Astrocyte (in vitro differentiated cells and primary cell): ENCODE measurements around the gene MIB2. TPM values are rescaled to one million over a fixed set of nuclear protein-coding genes. Genes with fewer than 3 reads are reported as not detected.
"Not testable (repeated sequence)": the region's sequence is repeated elsewhere in the genome, so short reads cannot be mapped to it uniquely, and the experiment has no call there.

ENCODE experiments used
- DNase-seq: peaks from one replicate; pipeline ENCODE4 v3.0.0-alpha.2; 2010; ENCODE audit warnings: low read depth
- FAIRE-seq: peaks from 2 replicates; lab custom pipeline; 2011; peaks lifted over from hg19 to GRCh38; lab: Jason Lieb, UNC
- H2AFZ ChIP-seq: 2 replicates; pipeline ENCODE4 v1.6.0; 2012; ENCODE audit warnings: low read depth, low read length, inconsistent platforms
- H3K27ac ChIP-seq: 2 replicates; pipeline ENCODE4 v1.5.1; 2011; ENCODE audit warnings: low read depth, low read length, inconsistent platforms
- H3K27me3 ChIP-seq: 2 replicates; pipeline ENCODE4 v1.6.0; 2011; ENCODE audit warnings: low read length, inconsistent platforms; ENCODE audit not compliant: insufficient read depth
- H3K36me3 ChIP-seq: 2 replicates; pipeline ENCODE4 v1.5.1; 2011; ENCODE audit warnings: low read length, inconsistent platforms; ENCODE audit not compliant: insufficient read depth
- H3K4me1 ChIP-seq: 2 replicates; pipeline ENCODE4 v1.5.1; 2011; ENCODE audit warnings: low read length, inconsistent platforms; ENCODE audit not compliant: insufficient read depth
- H3K4me2 ChIP-seq: 2 replicates; pipeline ENCODE4 v1.6.0; 2012; ENCODE audit warnings: low read length, inconsistent platforms
- H3K4me3 ChIP-seq: 2 replicates; pipeline ENCODE4 v1.5.1; 2011; ENCODE audit warnings: low read depth, mild to moderate bottlenecking, low read length, inconsistent platforms; ENCODE audit not compliant: insufficient read depth
- H3K79me2 ChIP-seq: 2 replicates; pipeline ENCODE4 v1.6.0; 2012; ENCODE audit warnings: mild to moderate bottlenecking, low read length, inconsistent platforms; ENCODE audit not compliant: insufficient read depth
- H3K9ac ChIP-seq: 2 replicates; pipeline ENCODE4 v1.6.0; 2012; ENCODE audit warnings: mild to moderate bottlenecking, low read length, inconsistent platforms
- H3K9me3 ChIP-seq: 2 replicates; pipeline ENCODE4 v1.5.1; 2012; ENCODE audit warnings: low read depth, mild to moderate bottlenecking, low read length, inconsistent platforms; ENCODE audit not compliant: insufficient read depth
- H4K20me1 ChIP-seq: 2 replicates; pipeline ENCODE4 v1.6.0; 2012; ENCODE audit warnings: low read length, inconsistent platforms; ENCODE audit not compliant: insufficient read depth
- H3K27ac Mint-ChIP-seq: one replicate; pipeline ENCODE4 v1.8.0; 2021; ENCODE audit warnings: mild to moderate bottlenecking, mixed read lengths; ENCODE audit not compliant: unreplicated experiment
- H3K27me3 Mint-ChIP-seq: one replicate; pipeline ENCODE4 v1.8.0; 2021; ENCODE audit warnings: low read depth, mixed read lengths; ENCODE audit not compliant: unreplicated experiment
- H3K36me3 Mint-ChIP-seq: one replicate; pipeline ENCODE4 v1.8.0; 2021; ENCODE audit warnings: low read depth, mixed read lengths; ENCODE audit not compliant: unreplicated experiment
- H3K4me1 Mint-ChIP-seq: one replicate; pipeline ENCODE4 v1.8.0; 2021; ENCODE audit warnings: low read depth, mixed read lengths; ENCODE audit not compliant: unreplicated experiment
- H3K4me3 Mint-ChIP-seq: one replicate; pipeline ENCODE4 v1.8.0; 2021; ENCODE audit warnings: mild to moderate bottlenecking, moderate library complexity, mixed read lengths; ENCODE audit not compliant: unreplicated experiment
- H3K9me3 Mint-ChIP-seq: one replicate; pipeline ENCODE4 v1.8.0; 2021; ENCODE audit warnings: mild to moderate bottlenecking, mixed read lengths; ENCODE audit not compliant: unreplicated experiment
- total RNA-seq: library from RNA; stranded (reverse); gene quantifications from 2 replicates; pipeline ENCODE4 v1.2.1, GENCODE V29; 2021

Gene MIB2
- total RNA-seq, 1 donor from 2014 or later, result 80.1 TPM

DNA sequence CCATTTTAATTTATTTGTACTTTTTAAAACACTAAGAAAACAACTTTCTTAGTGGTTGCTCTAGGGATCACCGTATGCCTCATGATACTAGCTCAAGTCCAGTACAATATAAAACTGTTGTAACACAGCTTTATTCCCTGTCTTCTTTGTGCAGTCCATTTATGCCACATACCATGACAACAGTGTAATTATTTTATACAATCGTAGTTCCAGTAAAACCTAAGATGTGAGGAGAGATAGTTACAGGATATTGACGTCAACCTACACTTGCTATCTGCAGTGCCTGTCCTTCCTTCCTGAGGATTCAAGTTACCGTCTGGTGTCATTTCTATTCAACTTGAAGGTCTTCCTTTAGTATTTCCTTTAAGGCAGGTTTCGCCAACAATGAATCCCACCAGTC lies 31.0 kb downstream of the MIB2 start:
- not testable (repeated sequence) for H3K27me3 ChIP-seq, H3K4me1 Mint-ChIP-seq, H3K4me3 Mint-ChIP-seq, H3K4me1 ChIP-seq, DNase-seq, H3K36me3 ChIP-seq, H3K4me3 ChIP-seq, H3K9me3 Mint-ChIP-seq, H3K9ac ChIP-seq, H3K4me2 ChIP-seq, H4K20me1 ChIP-seq, H3K79me2 ChIP-seq, H3K27ac Mint-ChIP-seq, H3K27me3 Mint-ChIP-seq, H3K27ac ChIP-seq, H2AFZ ChIP-seq, H3K9me3 ChIP-seq, FAIRE-seq
- peaks cover 16% of the 10 kb centered on the region for H3K36me3 Mint-ChIP-seq

DNA sequence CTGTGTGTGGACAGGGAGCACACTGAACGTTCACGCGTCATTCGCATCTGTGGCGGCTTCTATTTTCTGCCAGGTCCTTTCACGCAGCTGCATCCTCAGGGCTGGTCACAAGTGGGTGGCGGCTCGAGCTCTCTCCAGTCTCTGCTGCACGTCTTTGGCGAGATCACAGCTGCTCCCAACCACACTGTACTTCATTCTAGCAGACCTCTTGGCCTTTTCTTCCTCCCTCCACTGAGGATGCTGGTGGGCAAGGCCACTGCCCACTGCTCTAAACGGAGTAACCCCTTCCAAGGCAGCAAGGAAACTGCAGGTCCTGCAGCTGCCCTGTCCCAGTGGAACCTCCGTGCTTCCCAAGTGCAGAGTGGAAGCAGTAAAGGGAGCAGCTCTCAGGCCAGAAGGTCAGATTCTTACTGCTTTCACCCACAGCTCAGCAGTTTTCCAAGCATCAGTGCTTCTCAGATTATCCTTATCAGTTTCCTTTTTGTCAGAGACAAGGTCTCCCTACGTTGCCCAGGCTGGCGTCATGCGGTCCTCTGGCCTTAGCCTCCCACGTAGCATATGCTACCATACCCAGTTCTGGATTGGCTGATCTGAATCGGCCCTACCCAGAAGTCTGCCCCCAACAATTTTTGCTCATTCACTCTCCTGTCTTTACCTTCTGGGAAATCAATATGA lies 32.4 kb downstream of the MIB2 start:
- not testable (repeated sequence) for H3K27me3 ChIP-seq, DNase-seq, H3K9me3 Mint-ChIP-seq, H3K27ac ChIP-seq, H2AFZ ChIP-seq, H3K4me1 Mint-ChIP-seq, H3K27me3 Mint-ChIP-seq, H3K9me3 ChIP-seq, FAIRE-seq, H3K79me2 ChIP-seq, H3K4me1 ChIP-seq, H3K4me3 ChIP-seq, H4K20me1 ChIP-seq, H3K4me2 ChIP-seq, H3K4me3 Mint-ChIP-seq, H3K9ac ChIP-seq
- Mint-ChIP-seq H3K36me3 (peaks cover 21% of the 10 kb centered on the region), H3K27ac (peak overlapping the region; percentile 22)
- H3K36me3 ChIP-seq, result peaks cover 17% of the 10 kb centered on the region

DNA sequence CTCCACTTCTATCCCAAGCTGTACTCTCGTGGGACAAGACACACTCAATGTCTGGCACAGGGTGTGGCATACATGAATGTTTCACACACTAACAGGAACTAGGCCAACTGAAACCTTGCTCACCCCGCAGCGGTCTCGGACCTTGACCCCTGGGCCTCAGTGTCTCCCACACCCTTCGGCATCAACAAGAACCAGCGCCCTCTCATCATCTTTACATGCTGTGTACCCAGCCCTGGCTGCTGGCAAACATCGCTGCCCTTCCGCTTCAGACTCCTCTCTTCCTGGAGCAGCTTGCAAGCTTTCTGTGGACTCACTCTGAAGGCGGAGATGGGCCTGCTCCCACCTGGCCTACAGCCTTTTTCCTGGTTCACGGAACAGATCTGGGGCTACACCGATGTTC lies 33.0 kb downstream of the MIB2 start:
- H3K27me3 Mint-ChIP-seq, H3K27ac ChIP-seq, H3K4me3 Mint-ChIP-seq, H4K20me1 ChIP-seq, H3K9me3 ChIP-seq, FAIRE-seq, H3K9me3 Mint-ChIP-seq, DNase-seq, H3K79me2 ChIP-seq, H3K4me1 Mint-ChIP-seq, H3K27me3 ChIP-seq, H2AFZ ChIP-seq, H3K9ac ChIP-seq, H3K4me3 ChIP-seq, H3K4me2 ChIP-seq, H3K4me1 ChIP-seq: not testable (repeated sequence)
- H3K36me3 Mint-ChIP-seq, result peaks cover 21% of the 10 kb centered on the region
- H3K27ac Mint-ChIP-seq, result peak overlapping the region; percentile 22
- H3K36me3 ChIP-seq, result peaks cover 17% of the 10 kb centered on the region

DNA sequence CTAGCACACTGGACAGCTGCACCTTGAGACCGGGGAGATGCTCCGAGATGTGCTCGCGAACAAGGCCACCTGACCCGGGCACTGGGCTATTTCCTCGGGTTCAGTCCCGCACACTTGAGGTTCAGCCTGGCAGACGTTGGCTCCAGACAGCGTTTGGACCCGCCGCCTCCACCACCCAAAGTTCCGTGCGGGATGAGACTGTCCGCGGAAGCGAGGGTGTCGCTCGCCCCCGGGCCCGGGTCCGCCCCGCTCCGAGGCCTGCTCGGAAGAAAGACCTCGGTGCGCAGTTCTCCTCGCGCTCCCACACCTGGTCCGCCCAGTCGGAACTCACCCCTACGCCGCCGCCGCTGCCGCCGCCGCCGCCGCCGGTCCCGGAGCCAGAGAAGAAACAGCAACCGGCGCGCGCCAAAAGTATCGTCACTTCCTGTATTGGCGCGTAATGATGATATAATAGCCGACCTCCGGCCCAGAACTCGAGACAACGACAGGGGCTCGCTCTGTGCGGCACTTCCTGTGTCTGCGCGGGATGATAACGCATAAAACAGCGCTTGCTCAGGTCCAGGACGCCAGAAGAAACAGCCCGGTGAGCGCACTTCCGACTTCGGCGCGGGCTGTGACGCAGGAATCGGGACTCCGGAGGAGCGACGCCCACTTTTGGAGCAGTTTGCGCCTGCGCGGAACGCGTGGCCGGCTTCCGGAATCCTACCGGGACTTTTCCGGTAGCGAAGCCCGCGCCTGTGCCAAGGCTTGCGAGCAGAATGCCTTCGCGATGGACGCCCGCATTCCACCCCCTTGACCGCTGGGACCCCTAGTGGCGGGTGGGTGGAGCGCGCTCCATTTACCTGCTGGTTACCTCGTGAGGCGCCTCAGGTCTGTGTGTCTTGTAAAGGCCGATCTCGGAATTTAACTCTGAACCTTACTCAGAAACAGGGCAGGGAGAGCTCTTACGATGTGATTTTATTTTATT lies 43.6 kb downstream of the MIB2 start, which contains the start of gene CDK11B:
TSS of gene CDK11B (minus strand) at position 422 of the 967 bp plus-strand sequence. CDS start 1,519 bp downstream, outside the sequence.
- H3K27me3 ChIP-seq, H3K4me1 ChIP-seq, H4K20me1 ChIP-seq, H3K4me1 Mint-ChIP-seq, H3K9me3 ChIP-seq, H3K9me3 Mint-ChIP-seq, H3K36me3 Mint-ChIP-seq, H3K27me3 Mint-ChIP-seq, H2AFZ ChIP-seq: not testable (repeated sequence)
- peak within 1 kb of the TSS; percentile 98 for H3K27ac Mint-ChIP-seq
- Histone ChIP-seq H3K9ac (peak within 1 kb of the TSS; percentile 71), H3K4me2 (peak within 1 kb of the TSS; percentile 77), H3K79me2 (peaks cover 18% of the 10 kb centered on the region), H3K27ac (peak within 1 kb of the TSS; percentile 61), H3K36me3 (peaks cover 13% of the 10 kb centered on the region), H3K4me3 (peak within 1 kb of the TSS; percentile 61)
- peak; percentile 50 for FAIRE-seq
- peak within 1 kb of the TSS; percentile 91 for H3K4me3 Mint-ChIP-seq
- DNase-seq, result peak; percentile 91

GRCh38 chr1:1662392-1662791 lies 47.1 kb downstream of the MIB2 start:
- H3K27ac ChIP-seq, H2AFZ ChIP-seq, H3K4me1 Mint-ChIP-seq, DNase-seq, H3K9me3 Mint-ChIP-seq, H3K4me1 ChIP-seq, H3K27me3 Mint-ChIP-seq, H3K9me3 ChIP-seq, H3K79me2 ChIP-seq, H3K4me3 Mint-ChIP-seq, H4K20me1 ChIP-seq, H3K27ac Mint-ChIP-seq, H3K9ac ChIP-seq, H3K36me3 ChIP-seq, H3K27me3 ChIP-seq, H3K36me3 Mint-ChIP-seq, H3K4me3 ChIP-seq, H3K4me2 ChIP-seq: not testable (repeated sequence)
- FAIRE-seq, result peak; percentile 90
